HT-29 (cell line): ENCODE results near the gene NGEF. TPM values are rescaled to one million over a fixed set of nuclear protein-coding genes. Genes with fewer than 3 reads are reported as not detected.
"Not testable (repeated sequence)": the region's sequence is repeated elsewhere in the genome, so short reads cannot be mapped to it uniquely, and the experiment has no call there.

Experiments
- DNase-seq: peaks from one replicate; pipeline ENCODE4 v3.0.0-alpha.2; 2015; ENCODE audit warnings: low spot score
- total RNA-seq: library from RNA; depleted of rRNA; stranded (reverse); fragments of >200 nt; shearing (Covaris generic); gene quantifications from 2 replicates; pipeline ENCODE4 v1.2.3, GENCODE V29; 2014

NGEF gene
- total RNA-seq, 1 experiment from 2014 or later, result 13.5 TPM

DNA sequence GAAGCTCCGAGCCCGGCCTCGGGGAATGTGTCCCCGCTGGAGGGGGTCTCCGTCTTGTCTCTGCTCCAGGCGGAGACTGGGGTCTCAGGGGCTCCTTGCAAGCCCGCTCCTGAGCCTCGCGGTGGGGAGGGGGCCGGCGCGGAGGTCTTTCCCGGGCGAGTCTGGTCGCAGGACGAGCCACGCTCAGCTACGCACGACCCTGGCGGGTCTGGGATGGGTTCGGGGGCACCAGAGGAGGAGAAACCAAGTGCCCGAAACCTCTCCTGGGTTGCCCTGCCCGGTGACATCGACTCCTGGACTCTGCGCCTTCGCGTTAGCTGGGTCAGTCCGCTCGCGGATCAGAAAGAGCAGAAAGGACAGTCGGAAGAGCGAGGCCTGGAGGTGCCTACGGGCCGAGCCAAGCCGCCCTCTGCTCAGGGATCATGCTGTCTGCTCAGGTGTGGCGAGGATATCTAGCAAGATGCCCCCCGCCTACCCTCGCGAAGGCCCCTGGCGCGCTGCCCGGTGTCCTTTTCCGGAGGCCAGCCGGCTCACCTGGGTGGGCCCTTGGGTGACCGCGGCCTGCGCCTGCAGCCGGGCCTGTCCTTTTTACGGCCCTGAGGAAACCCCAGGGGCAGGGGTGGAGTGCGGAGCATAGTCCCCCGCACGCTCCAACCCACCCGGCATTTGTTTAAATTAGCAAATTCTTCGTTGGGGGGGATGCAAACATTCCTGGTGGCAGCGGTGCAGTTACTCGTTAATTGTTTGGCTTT is 84.3 kb downstream of the NGEF start:
- DNase-seq, result no peak

DNA sequence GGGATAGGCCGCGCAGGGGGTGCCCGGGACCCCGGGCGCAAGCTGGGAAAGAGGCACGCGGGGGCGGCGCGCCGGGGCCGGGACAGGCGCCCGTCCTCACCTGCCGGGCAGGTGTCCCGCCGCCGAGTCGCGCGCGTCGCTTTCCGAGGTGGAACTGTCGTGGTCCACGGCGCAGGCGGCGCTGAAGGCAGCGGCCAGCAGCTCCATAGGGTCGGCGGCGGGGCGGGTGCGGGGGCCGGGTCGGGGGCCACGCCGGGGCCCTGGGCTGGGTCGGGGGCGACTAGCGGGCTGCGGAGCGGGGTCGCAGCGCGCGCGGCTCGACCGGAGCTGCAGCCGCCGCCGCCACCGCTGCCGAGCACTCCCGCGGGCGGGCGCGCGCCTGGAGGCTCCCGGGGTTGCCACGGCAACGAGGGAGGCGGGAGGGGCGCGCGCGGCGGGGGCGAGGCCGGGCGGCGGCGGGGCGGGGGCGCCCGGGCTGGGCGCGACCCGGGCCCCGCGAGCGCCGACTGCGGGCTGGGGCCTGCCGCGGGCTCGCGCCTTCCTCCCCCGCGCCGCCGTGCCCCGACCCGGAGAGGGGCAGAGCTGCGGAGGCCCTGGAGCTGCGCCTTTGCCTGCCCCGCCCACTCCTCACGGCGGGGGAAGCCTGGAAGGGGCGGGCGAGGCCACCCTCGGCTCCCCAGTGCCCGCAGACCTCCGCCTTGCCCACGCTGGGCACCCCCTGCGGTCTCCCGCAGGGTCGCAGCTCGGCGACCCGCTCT is 85.1 kb downstream of the NGEF start:
- DNase-seq, result no peak

DNA sequence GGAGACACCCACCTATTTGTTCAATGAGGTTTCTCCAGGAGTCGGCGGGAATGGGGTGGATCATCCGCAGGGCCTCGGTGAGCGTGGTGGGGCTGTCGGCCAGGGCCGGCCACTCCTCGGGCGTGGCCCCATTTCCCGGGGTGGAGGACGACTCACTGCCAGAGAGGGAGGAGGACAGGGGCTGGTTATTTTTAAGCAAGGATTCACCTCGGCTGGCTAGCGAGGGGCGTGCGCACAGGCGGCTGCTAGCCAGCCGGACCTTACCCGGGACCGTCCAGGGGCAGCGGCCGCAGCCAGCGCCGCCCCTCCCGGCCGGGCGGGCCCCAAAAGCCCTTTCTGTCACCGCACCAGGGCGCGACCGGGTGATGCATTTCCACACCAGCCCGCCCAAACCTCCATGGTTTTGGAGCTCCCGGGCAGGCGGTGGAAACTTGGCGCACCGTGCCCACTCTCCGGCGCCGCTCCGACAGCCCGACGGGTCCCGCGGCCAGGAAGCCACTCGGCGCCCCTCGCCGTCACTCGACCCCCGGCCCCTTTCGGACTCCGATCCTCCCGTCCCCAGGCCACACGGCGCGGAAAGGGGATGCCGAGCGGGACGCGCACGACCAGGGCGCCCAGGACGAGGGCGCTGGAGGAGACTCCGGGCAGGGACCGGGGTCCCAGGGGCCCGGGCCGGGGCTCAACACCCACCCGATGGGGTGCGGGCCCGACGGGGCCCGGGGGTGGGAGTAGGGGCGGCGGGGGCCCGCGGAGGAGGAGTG is 85.8 kb downstream of the NGEF start:
- DNase-seq, result no peak

DNA sequence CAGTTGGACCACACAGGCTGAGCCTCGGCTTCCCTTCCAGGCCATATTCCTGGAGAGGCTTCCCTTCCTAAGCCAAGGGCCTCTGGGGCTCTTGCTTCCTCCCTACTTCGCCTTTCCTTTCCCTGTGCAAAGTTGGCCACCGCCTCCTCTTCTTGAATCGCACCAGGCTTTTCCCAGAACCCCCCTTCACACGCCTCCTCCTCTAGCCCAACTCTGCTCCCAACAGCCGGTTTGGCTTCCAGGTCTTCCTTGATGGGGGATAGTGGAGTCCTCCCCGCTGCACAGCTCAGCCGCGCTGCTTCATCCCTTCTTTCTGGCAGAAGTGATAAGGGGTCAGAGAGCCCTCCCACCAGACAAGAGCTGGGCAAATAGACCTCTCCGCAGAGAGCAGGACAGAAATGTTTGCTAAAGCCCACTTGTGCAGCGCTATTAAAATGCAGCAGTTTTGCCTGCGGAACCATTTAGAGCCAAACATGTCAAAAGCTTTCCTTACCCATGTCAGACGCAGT is 86.6 kb downstream of the NGEF start:
- DNase-seq, result no peak

DNA sequence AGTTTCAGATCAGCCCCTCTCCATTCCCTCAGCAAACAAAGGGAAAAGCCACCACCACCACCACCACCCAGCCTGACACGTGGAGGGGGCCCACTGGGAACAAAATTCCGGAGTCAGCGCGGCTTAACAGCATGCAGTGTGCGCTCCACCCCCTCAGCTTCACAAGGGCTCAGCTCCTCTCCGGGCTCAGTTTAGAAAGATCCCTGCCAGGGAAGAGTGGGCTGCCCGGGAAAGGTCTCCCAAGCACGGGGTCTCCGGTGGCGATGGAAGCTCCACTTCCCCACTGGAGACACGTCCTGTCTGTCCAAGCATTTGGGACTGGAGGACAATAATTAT is 87.3 kb downstream of the NGEF start:
- DNase-seq, result no peak

DNA sequence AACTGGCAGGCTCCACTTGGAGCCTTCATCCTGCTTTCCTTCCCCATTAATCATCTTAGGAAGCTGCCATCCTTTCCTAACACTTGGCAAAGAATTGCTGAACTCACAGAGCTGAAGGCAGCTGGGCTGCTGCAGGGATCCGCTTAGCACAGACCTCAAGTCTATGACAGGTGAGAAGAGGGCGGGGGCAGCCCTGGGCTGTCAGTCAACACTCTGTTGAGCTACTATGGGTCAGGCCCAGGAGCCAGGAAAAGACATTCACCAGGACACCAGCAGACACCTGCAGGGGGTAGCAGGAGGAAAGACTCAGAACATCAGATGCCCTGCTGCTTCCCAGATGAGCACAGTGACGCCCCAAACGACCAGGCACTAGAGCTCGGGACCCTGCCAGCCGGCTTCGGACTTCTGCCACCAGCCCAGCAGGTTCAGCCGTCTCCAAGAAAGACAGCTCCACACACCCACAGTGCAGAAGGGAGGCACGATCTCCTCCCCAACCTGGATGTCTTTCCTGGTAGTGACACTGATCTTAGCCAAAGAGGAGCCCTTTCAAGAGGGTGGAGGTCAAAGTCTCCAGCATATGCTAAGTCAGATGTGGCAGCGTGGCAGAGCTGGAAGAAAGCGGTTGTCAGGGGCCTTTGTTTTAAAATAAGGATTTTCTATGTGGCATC is 87.8 kb downstream of the NGEF start:
- no peak for DNase-seq

DNA sequence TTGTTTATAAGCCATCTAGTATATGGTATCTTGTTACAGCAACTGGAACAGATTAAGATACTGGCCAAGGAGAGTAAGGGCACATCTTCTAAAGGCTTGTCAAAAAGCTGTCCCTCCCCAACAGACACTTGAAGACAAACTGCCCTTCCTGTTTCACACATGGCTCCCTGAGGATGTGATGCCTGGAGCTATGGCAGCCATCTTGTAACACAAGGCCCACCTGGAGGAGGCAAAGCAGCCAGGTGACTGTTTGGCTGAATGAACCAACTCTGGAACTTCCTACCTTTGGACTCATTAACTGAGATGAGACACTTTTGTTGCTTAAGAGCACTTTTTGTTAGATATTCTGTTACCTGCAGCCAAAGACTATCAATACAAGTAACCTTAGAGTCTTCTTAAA is 88.6 kb downstream of the NGEF start:
- no peak for DNase-seq

DNA sequence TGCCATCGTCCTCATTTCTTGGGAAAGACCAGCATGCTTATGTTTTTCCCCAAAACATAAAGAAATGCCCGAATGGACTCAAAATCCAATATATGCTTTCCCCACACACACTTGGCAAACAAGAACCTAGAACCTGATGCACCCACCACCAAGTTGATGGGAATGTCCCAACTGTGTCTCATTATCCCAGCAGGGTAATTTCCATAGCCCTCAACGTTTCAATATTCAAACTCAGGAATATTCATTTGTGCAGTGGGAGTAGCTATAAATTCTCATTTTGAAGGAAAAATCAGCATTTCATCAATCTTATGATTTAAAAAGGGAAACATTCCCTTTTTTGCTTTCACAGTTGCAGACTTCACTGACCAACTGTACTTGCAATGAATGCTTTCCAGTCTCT is 92.3 kb downstream of the NGEF start:
- DNase-seq, result no peak

DNA sequence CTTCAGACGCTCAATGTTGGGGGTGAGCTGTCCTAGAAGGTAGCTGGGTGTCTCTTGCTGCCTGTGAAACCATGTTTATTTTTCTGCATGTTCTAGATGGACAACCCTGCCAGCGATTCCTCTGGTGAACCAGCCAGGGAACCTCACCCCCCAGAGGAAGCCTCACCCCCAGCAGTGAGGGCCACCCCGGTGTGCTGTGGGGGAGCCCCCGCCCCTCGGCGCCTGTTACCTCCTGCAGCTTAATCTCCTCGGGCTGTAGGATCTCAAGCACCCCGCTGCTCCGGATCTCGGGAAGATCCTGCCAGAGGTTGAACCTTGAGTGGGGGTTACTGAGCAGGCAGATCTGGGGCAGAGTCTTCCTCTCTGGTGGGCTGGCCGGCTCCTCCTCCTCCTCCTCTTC is 93.0 kb downstream of the NGEF start:
- no peak for DNase-seq

DNA sequence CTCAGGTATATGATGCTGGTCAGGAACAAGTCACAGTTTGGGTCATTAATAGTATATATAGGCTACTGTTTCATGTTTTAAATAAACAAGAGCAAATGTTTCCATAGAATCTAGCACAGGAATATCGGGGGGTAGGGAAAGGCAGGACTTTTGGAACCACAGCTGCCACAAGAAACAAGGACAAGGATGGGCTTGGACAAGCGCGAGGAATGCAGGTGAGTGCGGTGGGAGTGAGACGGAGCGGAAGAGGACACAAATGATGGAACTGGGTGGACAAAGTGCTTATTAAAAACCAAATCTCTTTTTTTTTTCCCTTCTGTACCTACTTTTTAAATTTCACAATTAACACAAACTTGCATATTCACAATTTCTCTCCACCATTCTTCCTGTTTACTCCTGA is 93.9 kb downstream of the NGEF start:
- no peak for DNase-seq

DNA sequence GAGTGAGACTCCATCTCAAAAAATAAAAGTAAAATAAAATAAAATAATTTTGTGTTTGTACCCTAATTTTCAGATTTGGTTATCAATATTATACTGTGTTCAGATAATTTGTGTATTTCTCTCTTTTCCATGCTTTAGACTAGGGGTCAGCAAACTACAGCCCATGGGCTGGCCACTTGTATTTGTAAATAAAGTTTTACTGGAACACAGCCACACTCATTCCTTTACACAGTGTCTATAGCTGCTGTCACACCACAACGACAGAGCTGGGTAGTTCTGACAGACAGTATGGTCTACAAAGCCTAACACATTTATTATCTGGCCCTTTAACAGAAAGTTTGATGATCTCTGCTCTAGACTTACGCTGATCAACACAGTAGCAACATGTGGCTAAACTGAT is 99.2 kb downstream of the NGEF start:
- DNase-seq, result no peak

DNA sequence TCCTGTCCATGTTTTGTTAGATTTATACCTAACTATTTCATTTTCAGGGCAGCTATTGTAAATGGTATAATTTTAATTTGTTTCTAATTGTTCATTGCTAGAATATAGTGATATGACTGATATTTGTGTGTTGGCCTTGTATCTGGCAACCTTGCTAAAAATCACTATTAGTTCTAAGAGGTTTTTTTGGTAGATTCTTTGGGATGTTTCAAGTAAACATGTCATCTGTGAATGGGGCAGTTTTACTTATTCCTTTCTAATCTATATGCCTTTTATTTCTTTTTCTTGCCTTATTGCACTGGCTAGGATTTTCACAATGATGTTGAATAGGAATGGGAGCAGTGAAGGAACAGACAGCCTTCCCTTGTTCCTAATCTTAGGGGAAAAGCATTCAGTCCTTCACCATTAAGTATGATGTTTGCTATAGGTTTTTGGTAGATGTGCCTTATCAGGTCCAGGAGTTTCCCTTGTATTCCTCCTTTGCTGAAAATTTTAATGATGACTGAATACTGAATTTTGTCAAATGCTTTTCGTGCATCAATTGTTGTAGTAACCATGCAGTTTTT is 101.3 kb downstream of the NGEF start:
- DNase-seq, result no peak

DNA sequence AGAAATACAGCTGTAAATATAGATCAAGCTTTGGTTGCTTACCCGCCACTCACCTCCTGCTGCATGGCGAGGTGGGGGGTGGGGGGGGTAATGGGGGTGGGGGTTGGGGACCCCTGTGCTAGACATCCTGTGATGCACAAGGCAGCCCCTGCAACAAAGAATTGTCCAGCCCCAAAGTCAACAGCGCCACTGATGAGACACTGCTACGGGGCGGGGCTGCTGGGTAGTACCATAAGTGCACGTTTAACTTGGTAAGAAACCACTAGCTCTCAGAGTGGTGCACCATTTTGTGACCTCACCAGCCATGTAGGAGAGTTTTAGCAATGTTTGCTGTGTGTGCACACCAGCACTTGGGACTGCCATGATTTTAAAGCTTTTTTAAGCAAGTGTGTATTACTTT is 102.7 kb downstream of the NGEF start:
- no peak for DNase-seq

DNA sequence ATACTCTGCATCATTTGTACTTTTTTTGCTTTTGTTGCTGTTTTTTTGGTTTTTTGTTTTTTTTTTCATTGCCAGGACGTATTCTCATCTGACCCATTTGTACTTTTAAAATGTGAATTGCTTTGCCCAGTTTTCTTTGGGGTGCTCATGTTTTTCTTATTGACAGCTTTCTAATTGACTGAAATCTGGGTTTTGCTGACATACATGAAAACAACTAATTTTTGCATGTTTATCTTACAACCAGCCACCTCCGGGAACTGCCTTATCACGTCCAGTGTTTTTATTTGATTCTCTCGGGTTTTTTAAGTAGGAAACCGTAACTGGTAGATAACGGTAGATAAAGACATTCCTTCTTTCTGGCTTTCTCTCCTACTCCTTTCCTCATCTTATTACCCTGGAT is 104.4 kb downstream of the NGEF start:
- no peak for DNase-seq

DNA sequence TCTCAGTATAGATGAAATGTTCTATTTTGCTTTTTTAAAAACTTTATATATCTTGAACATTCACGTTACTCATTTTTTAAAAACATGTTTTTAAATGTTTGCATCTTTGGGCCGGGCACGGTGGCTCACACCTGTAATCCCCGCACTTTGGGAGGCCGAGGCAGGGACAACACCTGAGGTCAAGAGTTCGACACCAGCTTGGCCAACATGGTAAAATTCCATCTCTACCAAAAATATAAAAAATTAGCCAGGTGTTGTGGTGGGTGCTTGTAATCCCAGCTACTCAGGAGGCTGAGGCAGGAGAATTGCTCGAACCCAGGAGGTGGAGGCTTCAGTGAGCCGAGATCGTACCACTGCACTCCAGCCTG is 105.4 kb downstream of the NGEF start:
- DNase-seq, result not testable (repeated sequence)

DNA sequence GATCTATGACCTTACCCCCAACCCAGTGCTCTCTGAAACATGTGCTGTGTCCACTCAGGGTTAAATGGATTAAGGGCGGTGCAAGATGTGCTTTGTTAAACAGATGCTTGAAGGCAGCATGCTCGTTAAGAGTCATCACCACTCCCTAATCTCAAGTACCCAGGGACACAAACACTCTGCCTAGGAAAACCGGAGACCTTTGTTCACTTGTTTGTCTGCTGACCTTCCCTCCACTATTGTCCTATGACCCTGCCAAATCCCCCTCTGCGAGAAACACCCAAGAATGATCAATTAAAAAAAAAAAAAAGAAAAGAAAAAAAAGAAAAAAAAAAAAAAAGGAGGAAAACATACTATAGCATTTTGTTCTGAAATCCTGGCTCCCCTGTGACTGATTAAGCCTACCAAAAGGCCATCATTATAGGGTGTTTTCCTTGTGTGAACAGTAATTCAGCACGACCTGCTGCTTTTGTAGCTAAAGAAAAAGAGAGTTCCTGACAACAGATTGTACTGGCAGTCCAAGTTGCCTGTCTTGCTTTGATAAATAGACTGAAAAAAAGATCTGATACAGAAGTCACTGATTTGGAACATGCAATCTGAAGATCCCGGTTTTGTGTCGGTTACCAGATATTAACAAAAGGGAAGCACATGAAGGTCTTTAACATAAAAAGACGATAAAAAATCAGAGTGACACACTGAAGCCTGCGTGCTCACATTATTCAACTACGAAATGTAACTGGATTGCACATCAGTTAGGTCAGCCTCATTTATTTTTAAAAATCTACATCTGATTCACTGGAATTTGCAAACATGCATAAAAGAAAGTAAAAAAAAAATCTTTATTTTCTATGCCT is 106.0 kb downstream of the NGEF start:
- DNase-seq, result not testable (repeated sequence)

DNA sequence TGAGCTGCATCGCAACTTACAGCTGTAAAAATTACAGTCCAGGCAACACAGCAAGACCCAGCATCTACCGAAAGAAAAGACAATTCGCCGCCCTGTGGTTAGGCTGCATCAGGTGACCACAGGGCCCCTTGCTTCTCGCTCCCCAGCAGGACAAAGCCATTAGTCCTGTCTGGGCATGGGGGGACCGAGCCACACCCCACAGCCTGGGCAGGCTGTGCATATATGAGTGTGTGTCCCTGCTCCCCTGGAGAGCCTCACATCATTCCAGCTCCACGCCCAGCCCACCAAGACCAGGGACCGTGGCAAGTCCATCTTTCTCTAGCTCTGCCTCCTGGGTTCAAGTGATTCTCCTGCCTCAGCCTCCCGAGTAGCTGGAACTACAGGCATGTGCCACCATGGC is 109.1 kb downstream of the NGEF start:
- no peak for DNase-seq

DNA sequence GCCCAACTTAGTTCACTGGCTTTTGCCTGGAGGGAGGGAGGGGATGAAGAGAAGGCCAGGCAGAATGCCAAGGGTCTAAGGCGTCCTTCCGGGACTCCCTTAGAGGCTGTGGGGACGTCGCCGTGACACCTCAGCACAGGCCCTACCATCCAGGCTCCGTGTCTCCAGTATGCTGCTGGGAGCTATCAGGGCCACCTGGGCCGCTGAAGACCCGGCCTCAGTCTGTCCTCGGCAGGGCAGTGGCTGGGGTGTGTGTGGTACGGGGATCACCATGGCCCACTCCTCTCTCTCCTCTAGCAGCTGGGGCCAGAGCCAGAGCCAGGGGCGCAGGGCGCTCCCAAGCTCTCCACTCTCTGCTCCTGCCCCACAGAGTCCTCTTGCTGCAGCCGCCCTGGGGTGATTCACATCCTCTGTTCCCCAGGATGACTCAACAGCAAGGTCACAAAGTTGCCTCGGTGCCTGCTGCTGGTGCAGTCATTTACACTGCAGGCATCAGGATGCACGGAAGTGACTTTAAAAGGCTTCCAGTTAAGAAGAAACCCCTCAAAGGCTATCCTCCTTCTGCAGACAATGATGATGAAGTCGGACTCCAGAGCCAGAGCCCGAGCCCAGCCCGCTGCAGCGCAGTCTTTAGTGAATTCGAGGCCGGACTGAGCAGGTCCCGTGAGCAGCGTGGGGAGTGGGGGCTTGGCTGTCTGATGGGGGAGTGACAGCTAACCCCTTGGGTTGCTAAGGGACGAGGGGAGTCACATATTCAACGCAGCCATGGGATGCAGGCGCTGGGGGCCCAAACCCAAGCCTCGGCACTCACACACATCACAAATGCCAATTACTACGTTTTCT is 111.1 kb downstream of the NGEF start:
- peak; percentile 49 for DNase-seq

DNA sequence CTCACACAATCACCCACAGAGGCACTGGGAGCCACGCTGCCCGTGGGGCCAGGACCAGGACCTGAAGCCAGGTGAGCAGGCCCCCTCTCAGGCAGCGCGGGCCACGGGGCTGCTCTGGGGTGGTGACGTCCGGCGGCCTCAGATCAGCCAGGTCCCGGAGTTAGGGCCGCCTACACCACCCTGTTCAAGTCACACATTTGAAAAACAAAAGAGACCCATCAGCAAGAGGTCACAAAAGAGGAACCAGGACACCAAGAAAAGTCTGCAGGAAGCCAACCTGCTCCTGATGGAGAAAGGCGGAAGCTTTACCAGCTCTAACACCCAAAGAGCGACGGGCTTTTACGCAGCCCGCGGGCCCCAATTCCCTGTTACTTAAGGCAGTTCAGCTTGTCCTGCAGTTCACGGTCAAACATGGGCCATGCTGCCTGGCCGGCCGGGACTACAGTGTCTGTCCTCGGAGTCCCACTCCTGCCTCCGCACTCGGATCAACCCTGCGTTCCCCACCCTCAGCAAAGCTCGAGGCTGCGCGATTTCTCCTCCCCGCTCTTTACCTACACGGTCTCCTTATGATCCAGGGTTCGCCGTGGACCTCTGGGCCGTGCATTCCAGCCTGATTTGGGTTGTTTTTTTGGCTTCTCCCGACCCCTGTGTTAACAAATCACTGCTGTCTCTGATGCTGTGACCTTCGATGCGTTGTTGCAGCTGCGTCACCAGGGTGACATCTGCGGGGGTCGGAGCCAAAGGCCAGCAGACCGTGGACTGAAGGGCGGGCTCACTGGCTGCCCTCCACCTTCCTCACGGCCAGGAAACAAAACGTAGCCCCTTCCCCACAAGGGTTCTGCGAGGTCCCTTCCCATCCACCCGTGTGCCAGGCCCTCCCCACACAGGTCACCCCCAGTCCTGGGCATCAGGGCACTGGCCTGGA is 112.0 kb downstream of the NGEF start:
- DNase-seq, result no peak
